Activated CD8-positive, alpha-beta memory T cell treated with anti-CD3 and anti-CD28 coated beads for 4 hours (primary cell): ENCODE data around the gene POLDIP3.
"Not testable (repeated sequence)": the region's sequence is repeated elsewhere in the genome, so short reads cannot be mapped to it uniquely, and the experiment has no call there.

Experiments
- DNase-seq, 2 donors: peaks; one replicate each; pipeline ENCODE4 v3.0.0-alpha.2; 2020; ENCODE audit warnings: low read depth in 2 of 2

Gene POLDIP3

GRCh38 chr22:42619261-42620063, 4.8 kb upstream of the POLDIP3 start:
- no peak for DNase-seq

GRCh38 chr22:42617155-42617983, 2.7 kb upstream of the POLDIP3 start:
- DNase-seq = no peak

- DNase-seq = not testable (repeated sequence)
These were observed 1.1 kb upstream of the POLDIP3 start for GRCh38 chr22:42615860-42616175.

- peak; percentile 64 to 85 for DNase-seq
These were observed 593 bp upstream of the POLDIP3 start for GRCh38 chr22:42615092-42615859.

- DNase-seq = no peak
These were observed 796 bp downstream of the POLDIP3 start for GRCh38 chr22:42613872-42614301.

GRCh38 chr22:42612336-42612735, 2.3 kb downstream of the POLDIP3 start:
- DNase-seq = no peak

GRCh38 chr22:42611051-42611450, 3.6 kb downstream of the POLDIP3 start:
- no peak for DNase-seq

- DNase-seq = no peak
These were observed 4.5 kb downstream of the POLDIP3 start for GRCh38 chr22:42610186-42610585.

- no peak for DNase-seq
These were observed 5.8 kb downstream of the POLDIP3 start for GRCh38 chr22:42608823-42609361.

GRCh38 chr22:42608136-42608822, 6.4 kb downstream of the POLDIP3 start:
- no peak for DNase-seq

- not testable (repeated sequence) for DNase-seq
These were observed 7.0 kb downstream of the POLDIP3 start for GRCh38 chr22:42607641-42608040.

- DNase-seq = no peak
These were observed 10.3 kb downstream of the POLDIP3 start for GRCh38 chr22:42604403-42604802.

- no peak for DNase-seq
These were observed 11.3 kb downstream of the POLDIP3 start for GRCh38 chr22:42603427-42603826.

- DNase-seq = no peak
These were observed 12.2 kb downstream of the POLDIP3 start for GRCh38 chr22:42602470-42602869.

GRCh38 chr22:42601879-42602465, 12.7 kb downstream of the POLDIP3 start:
- no peak for DNase-seq

- no peak for DNase-seq
These were observed 17.7 kb downstream of the POLDIP3 start for GRCh38 chr22:42596863-42597530.

- DNase-seq = no peak
These were observed 18.3 kb downstream of the POLDIP3 start for GRCh38 chr22:42596336-42596735.

- DNase-seq = no peak
These were observed 19.2 kb downstream of the POLDIP3 start for GRCh38 chr22:42595434-42595833.

GRCh38 chr22:42591987-42592386, 22.7 kb downstream of the POLDIP3 start:
- DNase-seq = no peak

- no peak for DNase-seq
These were observed 27.0 kb downstream of the POLDIP3 start for GRCh38 chr22:42587588-42588175.
